Keratinocyte (primary cell): ENCODE data around the gene STAC2. TPM values are rescaled to one million over a fixed set of nuclear protein-coding genes. Genes with fewer than 3 reads are reported as not detected.

Source experiments
- DNase-seq: peaks from one replicate; pipeline ENCODE4 v3.0.0-alpha.2; 2011; ENCODE audit warnings: low read depth, missing footprints, low spot score
- FAIRE-seq: peaks from 2 replicates; lab custom pipeline; 2011; peaks lifted over from hg19 to GRCh38; lab: Jason Lieb, UNC
- H2AFZ ChIP-seq: 2 replicates; pipeline ENCODE4 v1.6.0; 2012; ENCODE audit warnings: low read length, control low read depth, inconsistent platforms; ENCODE audit not compliant: control insufficient read depth
- H3K27ac ChIP-seq: 2 replicates; pipeline ENCODE4 v1.5.1; 2011; ENCODE audit warnings: low read length; ENCODE audit not compliant: control insufficient read depth, insufficient read depth
- H3K27me3 ChIP-seq: 3 replicates; pipeline ENCODE4 v1.6.0; 2011; ENCODE audit warnings: low read length; ENCODE audit not compliant: control insufficient read depth, insufficient read depth; ENCODE audit errors: extremely low read depth
- H3K36me3 ChIP-seq, 2 experiments: 2 replicates in 1 of 2; 3 replicates in 1 of 2; pipeline ENCODE4 v1.5.1; 2011; ENCODE audit warnings: low read length in 2 of 2, mild to moderate bottlenecking in 1 of 2; ENCODE audit not compliant: control insufficient read depth in 2 of 2, insufficient read depth in 2 of 2; ENCODE audit errors: extremely low read depth in 1 of 2
- H3K4me1 ChIP-seq: 3 replicates; pipeline ENCODE4 v1.5.1; 2011; ENCODE audit warnings: low read length; ENCODE audit not compliant: control insufficient read depth, insufficient read depth; ENCODE audit errors: extremely low read depth
- H3K4me2 ChIP-seq: 3 replicates; pipeline ENCODE4 v1.6.0; 2011; ENCODE audit warnings: low read depth, low read length; ENCODE audit not compliant: control insufficient read depth, insufficient read depth; ENCODE audit errors: extremely low read depth
- H3K4me3 ChIP-seq, 3 experiments: fragments of 200-600 bp in 1 of 3; sonication (generic) in 1 of 3; 2 replicates in 2 of 3; 3 replicates in 1 of 3; pipeline ENCODE4 v1.5.1; 2011 to 2016; ENCODE audit warnings: low read length in 3 of 3, mild to moderate bottlenecking in 3 of 3, control low read depth in 2 of 3, inconsistent platforms in 1 of 3, low read depth in 1 of 3, mixed read lengths in 1 of 3, mixed run types in 1 of 3, moderate library complexity in 1 of 3; ENCODE audit not compliant: control insufficient read depth in 2 of 3, insufficient read depth in 2 of 3; ENCODE audit errors: extremely low read depth in 1 of 3
- H3K79me2 ChIP-seq: 2 replicates; pipeline ENCODE4 v1.6.0; 2012; ENCODE audit warnings: low read length; ENCODE audit not compliant: control insufficient read depth, insufficient read depth
- H3K9ac ChIP-seq: 3 replicates; pipeline ENCODE4 v1.6.0; 2011; ENCODE audit warnings: low read length; ENCODE audit not compliant: control insufficient read depth, insufficient read depth; ENCODE audit errors: extremely low read depth
- H3K9me1 ChIP-seq: 3 replicates; pipeline ENCODE4 v1.6.0; 2011; ENCODE audit warnings: low read length; ENCODE audit not compliant: control insufficient read depth, insufficient read depth; ENCODE audit errors: extremely low read depth
- H3K9me3 ChIP-seq: 2 replicates; pipeline ENCODE4 v1.5.1; 2012; ENCODE audit warnings: low read depth, low read length; ENCODE audit not compliant: control insufficient read depth
- H4K20me1 ChIP-seq: 3 replicates; pipeline ENCODE4 v1.6.0; 2011; ENCODE audit warnings: low read length; ENCODE audit not compliant: control insufficient read depth, insufficient read depth; ENCODE audit errors: extremely low read depth
- EZH2 ChIP-seq: IDR thresholded peaks from one replicate; pipeline ENCODE4 v1.6.1; 2012; ENCODE audit warnings: inconsistent platforms, mild to moderate bottlenecking, low read length, moderate library complexity
- dilution Hi-C: fragments of 300-500 bp; cut with MboI; formaldehyde crosslinking; loops from one replicate; pipeline ENCODE4 v1.7.0; 2020; ENCODE audit warnings: low sequenced_read_pairs; ENCODE audit not compliant: extremely low pct_ligation_motif_present
- polyA plus RNA-seq, 5 experiments: library from polyadenylated mRNA; depleted of rRNA in 3 of 5; stranded (reverse) in 3 of 5; stranded (forward) in 1 of 5; unstranded in 1 of 5; fragments of >200 nt; gene quantifications; 1 replicate in 1 of 5; 2 replicates in 3 of 5; 3 replicates in 1 of 5; pipeline versions ENCODE4 v1.2.1 to v1.2.3, GENCODE V29; 2011 to 2012; ENCODE audit warnings: missing spikeins in 2 of 5, low read depth in 1 of 5, low replicate concordance in 1 of 5
- TF ChIP-seq, protein P1 (sequence below), 3 experiments: IDR thresholded peaks in 1 of 3; conservative IDR thresholded peaks in 1 of 3; optimal IDR thresholded peaks in 1 of 3; 2 replicates in 2 of 3; 3 replicates in 1 of 3; pipeline versions ENCODE3 to v1.5.1; 2011; ENCODE audit warnings: low read length in 3 of 3, mild to moderate bottlenecking in 3 of 3, moderate library complexity in 2 of 3, control low read depth in 1 of 3, inconsistent platforms in 1 of 3; ENCODE audit not compliant: insufficient read depth in 2 of 3; ENCODE audit errors: extremely low read depth in 1 of 3

STAC2 gene
- polyA plus RNA-seq, 1 donor (not counting 4 experiments of a cell fraction or from before 2014, with no cell fraction given) = not detected

DNA sequence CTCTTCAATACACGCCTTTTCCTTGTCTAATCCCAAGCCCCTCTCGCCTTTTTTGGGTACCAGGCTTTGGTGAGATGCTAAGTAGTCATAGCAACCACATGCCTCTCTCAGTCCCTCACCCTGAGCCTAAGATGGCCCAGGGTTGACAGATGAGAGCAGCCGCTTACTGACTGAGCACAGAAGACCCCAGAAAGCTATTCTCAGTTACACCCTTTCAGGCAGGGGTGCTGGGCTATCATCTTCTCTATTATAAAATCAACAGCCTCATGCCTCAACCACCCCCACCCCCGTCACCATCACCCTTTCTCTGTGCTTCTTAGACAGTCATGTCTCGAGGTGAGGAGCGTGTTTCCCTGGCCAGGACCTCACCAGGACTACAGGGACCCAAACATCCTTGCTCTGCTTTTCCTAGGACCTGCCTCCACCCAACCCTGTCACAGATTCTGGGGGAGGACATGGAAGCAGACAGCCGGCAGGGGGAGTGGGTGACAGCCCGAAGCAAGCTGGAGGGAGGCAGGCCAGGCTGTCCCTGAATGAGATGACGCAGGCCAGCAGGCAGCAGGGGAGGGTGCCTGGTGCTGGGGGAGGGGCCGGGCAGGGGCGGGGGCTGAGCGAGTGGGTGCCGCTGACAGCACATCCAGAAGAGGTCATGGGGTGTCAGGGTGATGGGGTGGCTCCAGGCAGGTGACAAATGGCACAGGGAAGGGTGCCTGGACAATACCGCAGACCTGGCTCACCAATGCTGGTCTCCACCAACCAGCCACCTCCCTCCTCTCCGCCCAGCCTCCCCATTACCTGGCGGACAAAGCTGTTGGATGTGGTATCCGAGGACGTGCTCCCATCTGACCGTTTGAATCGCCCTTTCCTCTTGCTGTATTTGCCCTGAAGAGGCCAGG, 31.4 kb downstream of the STAC2 start:
- Histone ChIP-seq H3K9me1 (no peaks in the 10 kb centered on the region), H3K9ac (no peak overlapping the region), H3K27ac (no peak overlapping the region), H3K4me1 (peaks cover 12% of the 10 kb centered on the region), H3K36me3 (peaks cover 4 to 18% of the 10 kb centered on the region in 2 experiments), H3K9me3 (no peaks in the 10 kb centered on the region), H4K20me1 (no peaks in the 10 kb centered on the region), H3K4me3 (no peak overlapping the region), H3K27me3 (no peaks in the 10 kb centered on the region), H3K4me2 (no peak overlapping the region), H3K79me2 (peaks cover 21% of the 10 kb centered on the region), H2AFZ (no peak overlapping the region)
- FAIRE-seq = no peak
- dilution Hi-C loops = no loop called here
- TF ChIP-seq, protein P1, sequence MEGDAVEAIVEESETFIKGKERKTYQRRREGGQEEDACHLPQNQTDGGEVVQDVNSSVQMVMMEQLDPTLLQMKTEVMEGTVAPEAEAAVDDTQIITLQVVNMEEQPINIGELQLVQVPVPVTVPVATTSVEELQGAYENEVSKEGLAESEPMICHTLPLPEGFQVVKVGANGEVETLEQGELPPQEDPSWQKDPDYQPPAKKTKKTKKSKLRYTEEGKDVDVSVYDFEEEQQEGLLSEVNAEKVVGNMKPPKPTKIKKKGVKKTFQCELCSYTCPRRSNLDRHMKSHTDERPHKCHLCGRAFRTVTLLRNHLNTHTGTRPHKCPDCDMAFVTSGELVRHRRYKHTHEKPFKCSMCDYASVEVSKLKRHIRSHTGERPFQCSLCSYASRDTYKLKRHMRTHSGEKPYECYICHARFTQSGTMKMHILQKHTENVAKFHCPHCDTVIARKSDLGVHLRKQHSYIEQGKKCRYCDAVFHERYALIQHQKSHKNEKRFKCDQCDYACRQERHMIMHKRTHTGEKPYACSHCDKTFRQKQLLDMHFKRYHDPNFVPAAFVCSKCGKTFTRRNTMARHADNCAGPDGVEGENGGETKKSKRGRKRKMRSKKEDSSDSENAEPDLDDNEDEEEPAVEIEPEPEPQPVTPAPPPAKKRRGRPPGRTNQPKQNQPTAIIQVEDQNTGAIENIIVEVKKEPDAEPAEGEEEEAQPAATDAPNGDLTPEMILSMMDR (optimal IDR thresholded peaks at IDR 0.05 in 1 of 3, IDR thresholded peaks at IDR 0.05 in 1 of 3, conservative IDR thresholded peaks at IDR 0.05 in 1 of 3; ENCODE audit: extremely low read depth in 1 of 3, insufficient read depth in 2 of 3, low read length in 3 of 3) = no peak
- DNase-seq = no peak

DNA sequence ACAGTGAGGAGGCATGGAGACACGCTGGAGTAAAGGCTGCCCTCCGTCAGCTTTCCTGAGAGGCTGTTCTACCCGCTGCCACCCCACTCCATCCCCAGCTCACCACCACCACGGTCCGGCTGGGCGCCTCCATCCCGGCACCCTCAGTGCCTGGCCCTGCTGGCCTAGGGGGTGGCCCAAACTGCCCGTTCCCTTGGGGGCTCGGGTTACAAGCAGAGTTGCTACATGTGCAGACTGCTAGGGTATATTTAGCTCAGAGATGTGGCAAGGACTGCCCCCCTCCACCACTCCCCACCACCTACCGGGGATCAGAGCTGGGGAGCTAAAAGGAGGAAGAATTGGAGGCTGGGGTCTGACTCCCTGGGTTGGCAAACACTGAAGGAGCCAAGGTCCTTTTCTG, 32.4 kb downstream of the STAC2 start:
- no peak overlapping the region for H3K27ac ChIP-seq
- no peak overlapping the region for H3K4me2 ChIP-seq
- H3K36me3 ChIP-seq = peaks cover 4 to 18% of the 10 kb centered on the region in 2 experiments
- no peak for DNase-seq
- H3K9me1 ChIP-seq = no peaks in the 10 kb centered on the region
- H3K9ac ChIP-seq = no peak overlapping the region
- no peaks in the 10 kb centered on the region for H3K27me3 ChIP-seq
- FAIRE-seq = no peak
- H3K4me3 ChIP-seq = no peak overlapping the region
- no peak overlapping the region for H2AFZ ChIP-seq
- TF ChIP-seq, protein P1 (optimal IDR thresholded peaks at IDR 0.05 in 1 of 3, IDR thresholded peaks at IDR 0.05 in 1 of 3, conservative IDR thresholded peaks at IDR 0.05 in 1 of 3; ENCODE audit: extremely low read depth in 1 of 3, insufficient read depth in 2 of 3, low read length in 3 of 3) = no peak
- TF ChIP-seq EZH2 = no peak
- no peaks in the 10 kb centered on the region for H3K9me3 ChIP-seq
- no peaks in the 10 kb centered on the region for H4K20me1 ChIP-seq
- peaks cover 21% of the 10 kb centered on the region for H3K79me2 ChIP-seq
- dilution Hi-C loops = no loop called here
- H3K4me1 ChIP-seq = peaks cover 10% of the 10 kb centered on the region
